ENCODE data around the gene GC.

GRCh38 chr4:71775449-71775848 is 8.4 kb downstream of the GC start:
- no peak for TF ChIP-seq ZNF274 (IDR thresholded peaks at IDR 0.05; ENCODE audit: low read depth, low read length)
- TF ChIP-seq YY1 (IDR thresholded peaks at IDR 0.05; ENCODE audit: insufficient read depth, insufficient read length), result no peak
